ENCODE measurements around the gene GABARAPL1. TPM values are rescaled to one million over a fixed set of nuclear protein-coding genes. Genes with fewer than 3 reads are reported as not detected.

Gene GABARAPL1
- total RNA-seq (ENCODE audit: unreplicated experiment) = 133 TPM
- long read RNA-seq, transcript GABARAPL1-218 (4 exons, 2,294 nt) = minor isoform, 7 of 44 reads
- long read RNA-seq, transcript GABARAPL1-201 (4 exons, 1,957 nt) = major isoform, 28 of 44 reads
- long read RNA-seq, partial matches to known transcripts = 0 of 44 reads
- long read RNA-seq, other reads (novel, unspliced or antisense) = 8 of 44 reads

DNA sequence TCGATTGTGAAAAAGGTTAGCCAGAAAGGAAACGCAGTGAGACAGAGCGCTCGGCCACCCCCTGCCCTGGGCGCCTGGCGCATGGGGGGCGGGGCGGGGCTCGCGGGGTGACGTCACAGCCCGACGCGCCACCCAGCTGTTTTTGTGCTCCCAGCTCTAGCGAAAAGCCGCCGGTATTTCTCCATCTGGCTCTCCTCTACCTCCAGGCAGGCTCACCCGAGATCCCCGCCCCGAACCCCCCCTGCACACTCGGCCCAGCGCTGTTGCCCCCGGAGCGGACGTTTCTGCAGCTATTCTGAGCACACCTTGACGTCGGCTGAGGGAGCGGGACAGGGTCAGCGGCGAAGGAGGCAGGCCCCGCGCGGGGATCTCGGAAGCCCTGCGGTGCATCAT lies at the start of gene GABARAPL1:
Gene GABARAPL1 (plus strand): TSS at position 139 of the 393 bp plus-strand sequence. CDS start 253 bp downstream, at position 392.
- peak within 1 kb of the TSS; percentile 100 for H3K27ac Mint-ChIP-seq (ENCODE audit: unreplicated experiment)
- H3K4me1 Mint-ChIP-seq (ENCODE audit: unreplicated experiment) = peaks cover 26% of the 10 kb centered on the region
- peaks cover 3% of the 10 kb centered on the region for H3K36me3 Mint-ChIP-seq (ENCODE audit: low read depth, unreplicated experiment)
- TF ChIP-seq, protein P1, sequence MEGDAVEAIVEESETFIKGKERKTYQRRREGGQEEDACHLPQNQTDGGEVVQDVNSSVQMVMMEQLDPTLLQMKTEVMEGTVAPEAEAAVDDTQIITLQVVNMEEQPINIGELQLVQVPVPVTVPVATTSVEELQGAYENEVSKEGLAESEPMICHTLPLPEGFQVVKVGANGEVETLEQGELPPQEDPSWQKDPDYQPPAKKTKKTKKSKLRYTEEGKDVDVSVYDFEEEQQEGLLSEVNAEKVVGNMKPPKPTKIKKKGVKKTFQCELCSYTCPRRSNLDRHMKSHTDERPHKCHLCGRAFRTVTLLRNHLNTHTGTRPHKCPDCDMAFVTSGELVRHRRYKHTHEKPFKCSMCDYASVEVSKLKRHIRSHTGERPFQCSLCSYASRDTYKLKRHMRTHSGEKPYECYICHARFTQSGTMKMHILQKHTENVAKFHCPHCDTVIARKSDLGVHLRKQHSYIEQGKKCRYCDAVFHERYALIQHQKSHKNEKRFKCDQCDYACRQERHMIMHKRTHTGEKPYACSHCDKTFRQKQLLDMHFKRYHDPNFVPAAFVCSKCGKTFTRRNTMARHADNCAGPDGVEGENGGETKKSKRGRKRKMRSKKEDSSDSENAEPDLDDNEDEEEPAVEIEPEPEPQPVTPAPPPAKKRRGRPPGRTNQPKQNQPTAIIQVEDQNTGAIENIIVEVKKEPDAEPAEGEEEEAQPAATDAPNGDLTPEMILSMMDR (IDR thresholded peaks at IDR 0.05; ENCODE audit: unreplicated experiment) = no peak
- peak within 1 kb of the TSS; percentile 100 for H3K4me3 Mint-ChIP-seq (ENCODE audit: unreplicated experiment)
- H3K9me3 Mint-ChIP-seq (ENCODE audit: unreplicated experiment) = no peaks in the 10 kb centered on the region
- DNase-seq (ENCODE audit: low spot score) = peak; percentile 81
- peaks cover 9% of the 10 kb centered on the region for H3K27me3 Mint-ChIP-seq (ENCODE audit: unreplicated experiment)

DNA sequence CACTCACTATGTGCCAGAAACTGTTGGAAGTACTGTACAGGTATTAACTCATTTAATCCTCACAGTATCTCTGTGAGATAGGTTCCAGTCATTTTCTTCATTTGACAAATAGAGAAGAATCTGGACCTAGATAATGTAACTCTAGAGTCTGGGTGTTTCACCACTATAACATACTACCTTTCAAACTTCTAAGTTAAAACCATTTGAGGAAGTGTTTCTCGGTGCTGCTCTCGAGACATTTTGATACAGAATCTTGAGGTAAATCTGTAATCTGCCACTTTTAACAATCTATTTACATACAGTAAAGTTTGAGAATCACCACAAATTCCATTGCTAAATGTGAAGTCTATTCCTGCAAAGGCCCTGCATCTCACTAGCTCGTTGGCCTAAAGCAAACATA lies 49.6 kb upstream of the GABARAPL1 start:
- DNase-seq (ENCODE audit: low spot score) = no peak
- Mint-ChIP-seq H3K9me3 (ENCODE audit: unreplicated experiment) (no peaks in the 10 kb centered on the region), H3K4me3 (ENCODE audit: unreplicated experiment) (no peak overlapping the region), H3K27ac (ENCODE audit: unreplicated experiment) (no peak overlapping the region), H3K27me3 (ENCODE audit: unreplicated experiment) (no peaks in the 10 kb centered on the region), H3K36me3 (ENCODE audit: low read depth, unreplicated experiment) (no peaks in the 10 kb centered on the region), H3K4me1 (ENCODE audit: unreplicated experiment) (no peaks in the 10 kb centered on the region)
- TF ChIP-seq, protein P1 (IDR thresholded peaks at IDR 0.05; ENCODE audit: unreplicated experiment) = no peak

GRCh38 chr12:10165421-10165820 lies 47.3 kb upstream of the GABARAPL1 start:
- TF ChIP-seq, protein P1 (IDR thresholded peaks at IDR 0.05; ENCODE audit: unreplicated experiment) = no peak
- Mint-ChIP-seq H3K4me1 (ENCODE audit: unreplicated experiment) (no peaks in the 10 kb centered on the region), H3K9me3 (ENCODE audit: unreplicated experiment) (no peaks in the 10 kb centered on the region), H3K27ac (ENCODE audit: unreplicated experiment) (no peak overlapping the region), H3K36me3 (ENCODE audit: low read depth, unreplicated experiment) (no peaks in the 10 kb centered on the region), H3K27me3 (ENCODE audit: unreplicated experiment) (no peaks in the 10 kb centered on the region), H3K4me3 (ENCODE audit: unreplicated experiment) (no peak overlapping the region)
- DNase-seq (ENCODE audit: low spot score) = no peak

DNA sequence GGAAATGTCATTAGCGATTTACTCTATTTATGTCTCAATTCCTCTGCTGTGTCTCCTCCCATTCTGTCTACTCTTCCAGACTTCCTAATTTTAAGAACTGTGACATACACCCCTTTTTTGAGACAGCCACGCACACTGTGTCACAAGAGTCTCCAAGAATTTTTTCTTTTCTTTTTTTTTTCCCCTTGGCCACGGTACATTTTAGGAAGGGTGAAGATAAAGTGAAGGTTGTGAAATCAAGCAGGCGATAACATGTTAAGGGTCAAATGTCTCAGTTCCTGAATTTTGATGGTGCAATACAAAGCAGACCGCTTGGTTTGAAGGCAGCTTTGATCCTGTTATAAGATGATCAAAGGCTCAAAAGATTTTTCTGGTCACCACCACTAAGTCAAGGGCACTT lies 45.1 kb upstream of the GABARAPL1 start:
- H3K27me3 Mint-ChIP-seq (ENCODE audit: unreplicated experiment) = no peaks in the 10 kb centered on the region
- H3K27ac Mint-ChIP-seq (ENCODE audit: unreplicated experiment) = no peak overlapping the region
- no peak overlapping the region for H3K4me3 Mint-ChIP-seq (ENCODE audit: unreplicated experiment)
- H3K36me3 Mint-ChIP-seq (ENCODE audit: low read depth, unreplicated experiment) = no peaks in the 10 kb centered on the region
- H3K9me3 Mint-ChIP-seq (ENCODE audit: unreplicated experiment) = no peaks in the 10 kb centered on the region
- H3K4me1 Mint-ChIP-seq (ENCODE audit: unreplicated experiment) = no peaks in the 10 kb centered on the region
- no peak for DNase-seq (ENCODE audit: low spot score)
- TF ChIP-seq, protein P1 (IDR thresholded peaks at IDR 0.05; ENCODE audit: unreplicated experiment) = no peak

DNA sequence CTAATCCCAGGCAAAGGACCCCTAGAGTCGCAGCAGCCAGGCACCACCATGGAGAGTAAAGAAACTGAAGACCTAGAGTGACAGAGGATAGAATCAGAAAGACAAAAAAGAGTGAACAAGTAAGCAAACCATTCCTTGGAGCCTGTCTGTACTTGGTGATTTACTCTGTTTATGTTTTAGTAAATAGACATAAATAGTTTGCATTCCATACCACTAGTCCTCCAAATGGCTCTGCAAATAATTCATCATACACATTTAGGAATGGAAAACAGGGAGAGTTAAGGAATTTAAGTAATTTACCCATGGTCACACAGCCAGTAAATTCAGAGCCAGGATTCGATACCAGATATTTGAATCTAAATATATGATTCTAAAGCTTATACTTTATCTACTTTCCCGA lies 43.6 kb upstream of the GABARAPL1 start:
- no peak for DNase-seq (ENCODE audit: low spot score)
- Mint-ChIP-seq H3K36me3 (ENCODE audit: low read depth, unreplicated experiment) (no peaks in the 10 kb centered on the region), H3K4me3 (ENCODE audit: unreplicated experiment) (no peak overlapping the region), H3K27me3 (ENCODE audit: unreplicated experiment) (no peaks in the 10 kb centered on the region), H3K9me3 (ENCODE audit: unreplicated experiment) (no peaks in the 10 kb centered on the region), H3K4me1 (ENCODE audit: unreplicated experiment) (no peaks in the 10 kb centered on the region), H3K27ac (ENCODE audit: unreplicated experiment) (no peak overlapping the region)
- TF ChIP-seq, protein P1 (IDR thresholded peaks at IDR 0.05; ENCODE audit: unreplicated experiment) = no peak
